Epithelial cell of prostate (primary cell): ENCODE results near the gene TRAF3.
A peak's percentile ranks its signal among the peaks of the same experiment; 100 is the strongest.
"Not testable (repeated sequence)": the region's sequence is repeated elsewhere in the genome, so short reads cannot be mapped to it uniquely, and the experiment has no call there.

Experiments used
- DNase-seq: peaks from one replicate; pipeline ENCODE4 v3.0.0-alpha.2; 2011; ENCODE audit warnings: low read depth, low spot score
- H3K27ac ChIP-seq: fragments of 450-650 bp; 2 replicates; pipeline ENCODE4 v1.5.1; 2017; ENCODE audit warnings: mild to moderate bottlenecking

The TRAF3 gene

DNA sequence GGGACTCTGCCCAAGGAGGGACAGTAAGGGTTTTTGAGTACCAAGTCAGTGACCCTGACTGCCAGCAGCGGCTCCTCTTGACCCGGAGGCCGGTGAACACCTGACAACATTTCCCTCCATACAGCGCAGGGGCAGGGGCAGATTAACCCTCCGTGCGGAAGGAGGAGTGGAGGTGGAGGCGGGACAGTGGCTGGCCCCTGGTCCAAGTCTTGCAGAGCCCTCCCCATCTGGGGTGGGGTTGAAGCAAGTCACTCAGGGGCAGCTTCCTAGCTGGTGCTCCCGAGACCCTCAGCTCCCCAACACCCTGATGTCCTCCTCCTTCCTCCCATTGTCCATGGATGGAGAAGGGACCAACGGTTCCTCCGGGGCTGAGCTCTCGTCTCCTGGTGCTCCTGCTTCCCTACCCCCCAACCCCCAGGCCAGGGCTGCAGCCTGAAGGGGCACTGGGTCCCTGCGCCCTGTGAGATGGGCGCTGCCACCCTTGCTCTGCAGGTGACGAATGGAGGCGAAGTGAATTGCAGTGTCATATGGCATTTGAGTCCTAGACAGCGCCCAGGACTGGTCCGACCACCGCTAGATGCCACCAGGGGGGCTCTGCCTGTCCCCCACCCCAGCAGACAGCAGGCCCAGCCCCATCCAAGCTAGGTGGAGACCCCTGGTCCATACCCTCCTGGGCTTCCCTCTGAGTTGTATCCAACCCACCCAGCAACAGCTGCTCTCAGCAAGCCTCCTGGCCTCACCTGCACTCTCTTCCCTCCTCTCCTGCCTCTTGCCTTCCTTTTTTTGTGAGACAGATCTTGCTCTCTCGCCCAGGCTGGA is 138.3 kb downstream of the TRAF3 start:
- DNase-seq: no peak
- no peak overlapping the region for H3K27ac ChIP-seq

DNA sequence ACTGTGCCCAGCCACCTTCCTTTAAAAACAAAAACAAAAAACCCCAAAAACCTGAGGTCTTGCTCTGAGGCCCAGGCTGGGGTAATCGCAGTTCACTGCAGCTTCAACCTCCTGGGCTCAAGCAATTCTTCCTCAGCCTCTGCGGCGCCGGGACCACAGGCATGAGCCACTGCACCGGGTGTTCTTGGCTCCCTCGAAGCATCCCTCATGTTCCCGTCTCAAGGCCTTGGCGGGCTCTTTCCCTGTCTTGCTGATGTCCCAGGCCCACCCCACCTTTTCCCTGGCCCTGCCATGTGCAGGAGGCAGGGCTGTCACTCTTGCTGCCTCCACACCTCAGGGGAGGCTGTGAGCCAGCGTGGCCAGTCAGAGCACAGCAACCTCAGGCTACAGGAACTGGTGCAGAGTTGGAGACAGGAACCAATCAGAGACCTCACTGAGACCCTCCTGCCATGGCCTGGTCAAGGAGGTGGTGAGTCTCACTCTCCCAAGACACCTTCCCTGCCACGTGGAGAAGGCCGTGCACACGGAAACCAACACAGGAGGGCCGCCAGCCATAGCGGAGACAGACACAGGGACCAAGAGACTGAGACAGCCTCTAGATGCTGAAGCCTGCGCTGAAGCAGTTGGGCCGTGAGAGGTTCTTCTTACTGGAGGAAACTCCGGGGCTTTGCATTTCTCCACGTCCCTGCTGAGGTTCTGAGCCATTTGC is 139.3 kb downstream of the TRAF3 start:
- no peak for DNase-seq
- H3K27ac ChIP-seq: no peak overlapping the region

DNA sequence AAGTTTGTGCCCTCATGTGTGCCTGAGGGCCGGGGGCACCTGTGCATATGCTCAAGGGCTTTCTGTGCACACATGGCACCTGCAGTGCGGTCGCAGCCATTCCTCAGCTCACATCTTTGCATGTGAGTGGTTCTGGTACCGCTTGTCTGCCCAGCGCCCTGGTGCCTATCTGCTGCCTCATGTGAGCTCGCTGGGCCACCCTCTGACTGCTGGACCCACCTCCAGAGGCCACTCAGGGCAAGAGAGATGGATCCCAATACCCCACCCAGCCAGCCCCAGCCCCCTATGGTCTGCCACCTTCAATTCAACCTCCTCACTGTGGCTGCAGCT is 139.8 kb downstream of the TRAF3 start:
- no peak overlapping the region for H3K27ac ChIP-seq

DNA sequence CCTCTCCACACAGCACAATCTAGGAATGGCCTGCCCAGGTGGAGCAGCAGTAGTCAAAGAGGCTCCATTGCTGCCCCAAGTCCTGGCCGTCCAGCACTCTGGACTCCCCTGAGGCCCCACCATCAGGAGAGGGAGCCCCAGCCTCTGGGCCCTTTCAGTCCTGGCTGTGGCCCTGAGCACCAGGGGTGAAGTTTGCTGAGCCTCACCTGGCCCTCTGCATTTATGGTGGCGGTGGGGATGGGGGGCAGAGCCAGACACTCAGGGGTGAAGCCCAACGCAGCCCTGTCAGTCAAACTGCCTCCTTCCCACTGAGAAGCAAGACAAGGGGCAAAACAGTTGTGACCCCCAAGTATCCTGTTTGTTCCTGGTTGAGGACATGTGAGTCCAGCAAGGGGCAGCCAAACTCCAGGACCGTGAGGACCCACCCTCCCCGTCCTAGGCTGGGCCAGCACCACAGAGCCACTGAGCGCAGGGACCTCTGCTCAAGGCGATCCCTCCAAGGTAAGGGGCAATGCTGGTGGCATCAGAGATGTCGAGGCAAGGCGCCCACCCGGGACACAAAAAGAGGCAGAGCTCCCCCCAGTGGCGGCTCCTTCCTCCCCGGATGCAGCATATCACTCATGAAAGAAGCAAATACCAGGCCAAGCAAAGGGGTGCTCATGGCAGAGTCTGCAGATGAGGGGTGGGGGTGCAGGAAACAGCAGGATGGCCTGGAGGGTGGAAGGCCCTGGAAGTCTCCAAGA is 140.4 kb downstream of the TRAF3 start:
- H3K27ac ChIP-seq: no peak overlapping the region
- DNase-seq: no peak

More for the DNA sequence above, 139.8 kb downstream of the TRAF3 start:
- DNase-seq: no peak

DNA sequence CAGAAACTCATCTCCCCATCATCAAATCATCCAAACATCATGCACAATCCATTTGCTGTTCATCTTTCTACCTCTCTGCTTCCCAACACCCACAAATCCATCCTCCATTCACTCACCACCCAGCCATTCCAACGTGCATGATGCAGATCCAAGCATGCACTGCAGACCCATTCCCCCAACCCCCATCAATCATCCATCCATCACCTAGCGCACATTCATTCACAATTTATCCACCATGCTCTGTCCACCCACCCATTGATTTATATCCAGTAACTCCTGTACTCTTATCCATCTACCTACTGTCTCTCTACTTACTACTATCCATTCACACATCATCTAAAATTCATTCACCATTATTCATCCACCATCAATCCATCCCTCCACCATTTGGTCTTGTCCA is 141.2 kb downstream of the TRAF3 start:
- DNase-seq: no peak
- H3K27ac ChIP-seq: no peak overlapping the region

DNA sequence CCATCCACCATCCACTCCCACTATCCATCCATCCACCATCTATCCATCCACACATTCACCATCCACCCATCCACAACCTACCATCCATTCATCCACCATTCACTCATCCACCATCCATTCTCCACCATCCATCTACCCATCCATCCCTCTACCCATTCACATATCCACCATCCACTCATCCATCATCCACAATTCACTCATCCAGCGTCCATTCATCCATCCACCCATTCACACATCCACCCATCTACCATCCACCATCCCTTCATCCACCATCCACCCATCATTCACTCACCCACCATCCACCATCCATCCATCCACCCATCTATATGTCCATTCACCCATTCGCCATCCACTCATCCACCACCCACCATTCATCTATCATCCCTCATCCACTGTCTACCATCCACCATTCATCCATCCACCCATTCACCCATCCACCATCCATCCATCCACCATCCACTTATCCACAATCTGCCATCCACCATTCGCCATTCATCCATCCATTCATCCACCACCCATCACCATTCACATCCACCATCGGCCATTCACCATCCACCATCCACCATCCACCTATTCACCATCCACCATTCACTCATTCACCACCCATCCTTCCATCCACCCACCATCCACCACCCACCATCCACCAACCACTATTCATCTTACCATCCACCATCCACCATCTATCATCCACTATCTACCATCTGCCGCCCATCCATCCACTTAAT is 143.2 kb downstream of the TRAF3 start:
- no peak for DNase-seq
- no peak overlapping the region for H3K27ac ChIP-seq

DNA sequence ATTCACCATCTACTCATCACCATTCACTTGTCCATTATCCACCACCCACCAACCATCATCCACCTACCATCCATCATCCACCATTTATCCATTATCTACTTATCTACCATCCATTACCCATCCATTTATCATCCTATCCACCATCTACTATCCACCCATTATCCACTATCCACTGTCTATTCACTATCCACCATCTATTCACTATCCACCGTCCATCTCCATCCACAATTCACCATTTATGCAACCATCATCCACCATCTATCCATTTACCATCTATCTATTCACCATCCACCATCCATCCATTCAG is 143.7 kb downstream of the TRAF3 start:
- no peak for DNase-seq

GRCh38 chr14:102922490-102923200 is 145.4 kb downstream of the TRAF3 start, which contains the start of gene AMN:
Gene AMN, plus strand, starts transcription at chr14:102922663. Its CDS starts 26 bp downstream, at chr14:102922689.
- DNase-seq: no peak
- H3K27ac ChIP-seq: no peak within 1 kb of the TSS

More for the DNA sequence above, 143.7 kb downstream of the TRAF3 start:
- H3K27ac ChIP-seq: no peak overlapping the region

DNA sequence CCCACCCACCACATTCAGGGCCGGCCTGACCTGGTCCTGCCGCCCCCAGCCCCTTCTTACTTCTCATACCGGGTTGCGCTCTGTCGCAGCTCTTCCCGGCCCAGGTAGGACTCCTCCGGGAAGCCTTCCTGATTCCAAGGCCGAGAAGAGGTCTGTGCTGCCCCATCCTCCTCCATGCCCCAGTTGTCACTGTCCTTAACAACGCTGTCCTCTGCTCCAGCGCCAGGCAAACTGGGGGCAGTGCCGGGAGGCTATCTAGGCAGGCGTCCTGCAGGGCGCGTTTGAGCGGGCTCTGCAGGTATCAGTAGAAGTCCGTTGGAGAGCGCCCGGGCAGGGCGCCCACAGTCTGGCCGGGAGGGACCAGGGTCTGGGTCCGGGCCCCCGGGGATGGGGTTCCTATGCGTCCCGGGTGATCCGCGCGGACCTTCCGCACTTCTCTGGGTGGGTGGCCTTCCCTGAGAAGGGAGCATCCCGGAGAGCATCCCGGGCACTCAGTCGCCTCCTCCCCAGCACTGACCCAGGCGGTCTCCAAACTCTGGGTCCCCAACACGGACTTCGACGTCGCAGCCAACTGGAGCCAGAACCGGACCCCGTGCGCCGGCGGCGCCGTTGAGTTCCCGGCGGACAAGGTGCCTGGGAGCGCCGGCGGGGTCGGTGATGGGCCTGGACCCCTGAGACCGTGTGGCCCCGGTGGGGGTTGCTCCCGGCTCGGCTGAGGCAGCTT is 146.1 kb downstream of the TRAF3 start:
- no peak overlapping the region for H3K27ac ChIP-seq

DNA sequence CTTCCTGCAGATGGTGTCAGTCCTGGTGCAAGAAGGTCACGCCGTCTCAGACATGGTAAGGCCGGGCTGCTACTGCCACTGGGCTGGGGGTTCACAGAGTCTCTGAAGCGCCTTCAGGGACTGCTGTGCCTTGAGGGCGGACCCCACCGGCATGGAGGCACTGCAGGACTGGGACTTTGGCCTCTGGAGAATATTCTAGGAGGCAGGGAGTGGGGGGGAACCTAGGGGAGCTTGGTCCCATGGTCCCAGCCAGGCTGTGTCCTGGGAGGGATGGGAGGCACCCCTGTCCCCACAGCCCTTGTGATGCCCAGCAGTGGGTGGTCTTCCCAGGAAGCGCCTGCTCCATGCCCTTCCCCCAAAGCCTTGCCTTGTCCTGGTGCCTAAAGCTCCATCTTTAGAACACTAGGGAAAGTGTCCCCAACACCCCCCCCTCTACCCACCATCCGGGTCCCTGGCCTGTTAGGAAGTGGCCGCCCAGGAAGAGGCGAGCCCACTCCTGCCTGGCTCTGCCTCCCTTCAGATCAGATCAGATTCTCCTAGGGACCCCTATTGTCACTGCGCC is 146.8 kb downstream of the TRAF3 start:
- no peak overlapping the region for H3K27ac ChIP-seq
- DNase-seq: no peak

More for the DNA sequence above, 146.1 kb downstream of the TRAF3 start:
- DNase-seq: no peak

- no peak for DNase-seq
- no peak overlapping the region for H3K27ac ChIP-seq
These were observed 147.7 kb downstream of the TRAF3 start for GRCh38 chr14:102924632-102925588.

GRCh38 chr14:102925646-102926045 is 148.4 kb downstream of the TRAF3 start:
- H3K27ac ChIP-seq: no peak overlapping the region
- no peak for DNase-seq

GRCh38 chr14:102926104-102926503 is 148.9 kb downstream of the TRAF3 start:
- DNase-seq: no peak
- no peak overlapping the region for H3K27ac ChIP-seq

- not testable (repeated sequence) for DNase-seq
These were observed 149.6 kb downstream of the TRAF3 start for GRCh38 chr14:102926840-102927239.

GRCh38 chr14:102927346-102927877 is 150.2 kb downstream of the TRAF3 start:
- peak overlapping the region; percentile 51 for H3K27ac ChIP-seq
- no peak for DNase-seq

More at GRCh38 chr14:102926840-102927239, 149.6 kb downstream of the TRAF3 start:
- H3K27ac ChIP-seq: peak overlapping the region; percentile 51

DNA sequence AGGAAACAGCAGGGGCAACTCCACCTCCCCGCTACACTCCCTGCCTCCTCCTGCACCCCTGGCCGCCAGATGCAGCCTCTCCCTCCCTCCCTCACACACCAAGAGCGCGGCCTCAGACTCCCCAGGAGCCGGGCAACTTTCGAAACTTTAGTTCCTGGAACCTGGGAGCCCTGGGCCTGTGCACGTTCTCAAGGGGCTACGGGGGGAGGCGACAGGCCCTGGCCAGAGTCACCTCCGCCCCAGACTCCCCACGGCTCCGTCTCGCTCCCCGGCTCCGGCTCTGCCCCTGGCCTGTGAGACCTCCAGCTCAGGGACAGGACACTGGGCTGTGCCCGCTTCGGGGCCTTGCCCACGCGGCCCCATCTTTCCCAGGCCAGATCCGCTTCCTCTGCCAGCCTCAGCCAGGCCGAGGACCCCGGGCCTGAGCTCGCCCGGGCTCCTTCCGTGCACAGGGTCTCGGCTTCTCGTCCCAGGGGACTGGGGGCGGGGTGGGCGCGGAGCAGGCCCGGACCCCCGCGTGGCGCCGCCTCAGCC is 150.7 kb downstream of the TRAF3 start:
- peak overlapping the region; percentile 51 for H3K27ac ChIP-seq
- DNase-seq: no peak
